Fibroblast of lung (primary cell): ENCODE measurements around the gene BIN1. TPM values are rescaled to one million over a fixed set of nuclear protein-coding genes. Genes with fewer than 3 reads are reported as not detected.

ENCODE experiments used
- DNase-seq, 2 donors: peaks; one replicate each; pipeline versions ENCODE4 v3.0.0 to v3.0.0-alpha.2; 2010; ENCODE audit warnings: low read depth in 2 of 2
- H2AFZ ChIP-seq: 2 replicates; pipeline ENCODE4 v1.5.1; 2012; ENCODE audit warnings: low read length, control low read depth, inconsistent platforms
- H3K27ac ChIP-seq: 2 replicates; pipeline ENCODE4 v1.5.1; 2011; ENCODE audit warnings: low read length, control low read depth; ENCODE audit not compliant: insufficient read depth
- H3K27me3 ChIP-seq: 2 replicates; pipeline ENCODE4 v1.5.1; 2011; ENCODE audit warnings: mild to moderate bottlenecking, low read length; ENCODE audit not compliant: control insufficient read depth, insufficient read depth
- H3K36me3 ChIP-seq: 2 replicates; pipeline ENCODE4 v1.5.1; 2011; ENCODE audit warnings: low read length; ENCODE audit not compliant: control insufficient read depth, insufficient read depth
- H3K4me1 ChIP-seq: 2 replicates; pipeline ENCODE4 v1.5.1; 2011; ENCODE audit warnings: low read length; ENCODE audit not compliant: control insufficient read depth, insufficient read depth; ENCODE audit errors: extremely low read depth
- H3K4me2 ChIP-seq: 2 replicates; pipeline ENCODE4 v1.5.1; 2011; ENCODE audit warnings: low read length, control low read depth; ENCODE audit not compliant: insufficient read depth; ENCODE audit errors: extremely low read depth
- H3K4me3 ChIP-seq, 4 experiments: fragments of 200-600 bp in 1 of 4; sonication (generic) in 1 of 4; replicated peaks in 1 of 4; 2 replicates each; pipeline ENCODE4 v1.5.1; 2011 to 2016; ENCODE audit warnings: low read length in 4 of 4, low read depth in 3 of 4, mild to moderate bottlenecking in 3 of 4, control low read depth in 2 of 4, inconsistent platforms in 1 of 4, mixed read lengths in 1 of 4; ENCODE audit not compliant: insufficient read depth in 1 of 4; ENCODE audit errors: control extremely low read depth in 1 of 4
- H3K79me2 ChIP-seq: 2 replicates; pipeline ENCODE4 v1.5.1; 2012; ENCODE audit warnings: mild to moderate bottlenecking, low read length, inconsistent platforms; ENCODE audit not compliant: control insufficient read depth, insufficient read depth
- H3K9ac ChIP-seq: 2 replicates; pipeline ENCODE4 v1.5.1; 2011; ENCODE audit warnings: mild to moderate bottlenecking, low read length, control low read depth; ENCODE audit not compliant: insufficient read depth
- H3K9me3 ChIP-seq: 2 replicates; pipeline ENCODE4 v1.5.1; 2012; ENCODE audit warnings: low read depth, low read length; ENCODE audit not compliant: control insufficient read depth, insufficient read depth
- H4K20me1 ChIP-seq: 2 replicates; pipeline ENCODE4 v1.5.1; 2011; ENCODE audit warnings: low read length; ENCODE audit not compliant: control insufficient read depth, insufficient read depth; ENCODE audit errors: extremely low read depth
- EZH2 ChIP-seq: IDR thresholded peaks from 2 replicates; pipeline ENCODE4 v1.5.1; 2012; ENCODE audit warnings: low read length, control low read depth, mild to moderate bottlenecking; ENCODE audit errors: missing control alignments
- polyA minus RNA-seq: library from RNA; depleted of rRNA, polyadenylated mRNA; stranded (reverse); fragments of >200 nt; gene quantifications from 2 replicates; pipeline ENCODE4 v1.2.3, GENCODE V29; 2011; ENCODE audit warnings: low replicate concordance
- polyA plus RNA-seq, 2 donors: library from polyadenylated mRNA; depleted of rRNA in 1 of 2; stranded (reverse) in 1 of 2; unstranded in 1 of 2; fragments of >200 nt; gene quantifications; 2 replicates each; pipeline ENCODE4 v1.2.1, GENCODE V29; 2011 to 2012; ENCODE audit warnings: missing spikeins in 1 of 2
- total RNA-seq: library from RNA; depleted of rRNA; stranded (reverse); fragments of >200 nt; gene quantifications from 2 replicates; pipeline ENCODE4 v1.2.1, GENCODE V29; 2014
- TF ChIP-seq, protein P1 (sequence below), 2 donors: IDR thresholded peaks in 1 of 2; conservative IDR thresholded peaks in 1 of 2; 1 replicate in 1 of 2; 2 replicates in 1 of 2; pipeline ENCODE4 v1.5.1; 2011 to 2012; ENCODE audit warnings: low read length in 2 of 2, control low read depth in 1 of 2, inconsistent platforms in 1 of 2, low read depth in 1 of 2, mild to moderate bottlenecking in 1 of 2

The BIN1 gene, protein sequence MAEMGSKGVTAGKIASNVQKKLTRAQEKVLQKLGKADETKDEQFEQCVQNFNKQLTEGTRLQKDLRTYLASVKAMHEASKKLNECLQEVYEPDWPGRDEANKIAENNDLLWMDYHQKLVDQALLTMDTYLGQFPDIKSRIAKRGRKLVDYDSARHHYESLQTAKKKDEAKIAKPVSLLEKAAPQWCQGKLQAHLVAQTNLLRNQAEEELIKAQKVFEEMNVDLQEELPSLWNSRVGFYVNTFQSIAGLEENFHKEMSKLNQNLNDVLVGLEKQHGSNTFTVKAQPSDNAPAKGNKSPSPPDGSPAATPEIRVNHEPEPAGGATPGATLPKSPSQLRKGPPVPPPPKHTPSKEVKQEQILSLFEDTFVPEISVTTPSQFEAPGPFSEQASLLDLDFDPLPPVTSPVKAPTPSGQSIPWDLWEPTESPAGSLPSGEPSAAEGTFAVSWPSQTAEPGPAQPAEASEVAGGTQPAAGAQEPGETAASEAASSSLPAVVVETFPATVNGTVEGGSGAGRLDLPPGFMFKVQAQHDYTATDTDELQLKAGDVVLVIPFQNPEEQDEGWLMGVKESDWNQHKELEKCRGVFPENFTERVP
- total RNA-seq (68.7 and 119 TPM in 2 replicates), polyA plus RNA-seq (17.3 and 18.8 TPM in 2 replicates), polyA minus RNA-seq (29.7 and 34.4 TPM in 2 replicates)
- polyA plus RNA-seq (2012) = 26.5 and 33.6 TPM in 2 replicates

DNA sequence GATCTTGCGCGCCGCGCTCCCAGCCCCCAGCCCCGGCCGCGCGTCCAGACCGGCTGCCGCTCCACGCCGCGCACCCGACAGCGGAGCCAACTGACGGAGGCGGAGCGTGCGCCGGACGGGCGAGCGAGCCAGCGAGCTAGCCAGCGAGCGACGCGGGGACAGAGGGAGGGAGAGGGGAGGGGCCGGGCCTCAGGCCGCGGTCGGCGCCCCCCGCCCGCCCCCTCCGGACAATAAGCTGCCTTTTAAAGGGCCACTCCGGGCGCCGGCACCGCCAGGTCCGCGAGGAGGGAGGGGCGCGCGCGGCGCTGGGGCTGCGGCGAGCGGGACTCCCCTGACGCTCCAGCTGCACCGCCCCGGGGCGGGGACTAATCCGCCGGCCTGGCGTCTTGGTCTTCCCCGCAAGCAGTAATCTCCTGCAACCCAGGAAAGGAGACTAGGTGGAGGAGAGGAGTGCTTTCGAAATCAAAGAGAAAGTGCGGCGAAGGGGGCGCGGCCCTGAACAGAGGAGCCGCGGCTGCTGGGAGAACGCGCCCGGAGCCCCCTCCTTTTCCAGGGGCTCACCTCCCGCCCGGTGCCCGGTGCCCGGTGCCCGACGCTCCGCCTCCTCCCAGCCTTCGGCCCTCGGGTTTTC lies at the start of gene BIN1:
Gene BIN1, minus strand, starts transcription at position 164 of the 631 bp plus-strand sequence. CDS start 211 bp downstream, outside the sequence.
- Histone ChIP-seq H3K36me3 (no peaks in the 10 kb centered on the region), H3K4me2 (peak within 1 kb of the TSS; percentile 87), H3K9ac (peak within 1 kb of the TSS; percentile 87), H3K9me3 (no peaks in the 10 kb centered on the region), H3K4me1 (peaks cover 9% of the 10 kb centered on the region), H3K27me3 (peaks cover 2% of the 10 kb centered on the region), H3K79me2 (peaks cover 14% of the 10 kb centered on the region), H4K20me1 (no peaks in the 10 kb centered on the region), H3K4me3 (peak within 1 kb of the TSS; percentile 81 to 91 (median 86)), H3K27ac (peak within 1 kb of the TSS; percentile 84), H2AFZ (peak within 1 kb of the TSS; percentile 51)
- DNase-seq = peak; percentile 92 to 93
- TF ChIP-seq, protein P1, sequence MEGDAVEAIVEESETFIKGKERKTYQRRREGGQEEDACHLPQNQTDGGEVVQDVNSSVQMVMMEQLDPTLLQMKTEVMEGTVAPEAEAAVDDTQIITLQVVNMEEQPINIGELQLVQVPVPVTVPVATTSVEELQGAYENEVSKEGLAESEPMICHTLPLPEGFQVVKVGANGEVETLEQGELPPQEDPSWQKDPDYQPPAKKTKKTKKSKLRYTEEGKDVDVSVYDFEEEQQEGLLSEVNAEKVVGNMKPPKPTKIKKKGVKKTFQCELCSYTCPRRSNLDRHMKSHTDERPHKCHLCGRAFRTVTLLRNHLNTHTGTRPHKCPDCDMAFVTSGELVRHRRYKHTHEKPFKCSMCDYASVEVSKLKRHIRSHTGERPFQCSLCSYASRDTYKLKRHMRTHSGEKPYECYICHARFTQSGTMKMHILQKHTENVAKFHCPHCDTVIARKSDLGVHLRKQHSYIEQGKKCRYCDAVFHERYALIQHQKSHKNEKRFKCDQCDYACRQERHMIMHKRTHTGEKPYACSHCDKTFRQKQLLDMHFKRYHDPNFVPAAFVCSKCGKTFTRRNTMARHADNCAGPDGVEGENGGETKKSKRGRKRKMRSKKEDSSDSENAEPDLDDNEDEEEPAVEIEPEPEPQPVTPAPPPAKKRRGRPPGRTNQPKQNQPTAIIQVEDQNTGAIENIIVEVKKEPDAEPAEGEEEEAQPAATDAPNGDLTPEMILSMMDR (conservative IDR thresholded peaks at IDR 0.05 in 1 of 2, IDR thresholded peaks at IDR 0.05 in 1 of 2; ENCODE audit: low read depth in 1 of 2, low read length in 2 of 2) = no peak
- TF ChIP-seq EZH2 = no peak

DNA sequence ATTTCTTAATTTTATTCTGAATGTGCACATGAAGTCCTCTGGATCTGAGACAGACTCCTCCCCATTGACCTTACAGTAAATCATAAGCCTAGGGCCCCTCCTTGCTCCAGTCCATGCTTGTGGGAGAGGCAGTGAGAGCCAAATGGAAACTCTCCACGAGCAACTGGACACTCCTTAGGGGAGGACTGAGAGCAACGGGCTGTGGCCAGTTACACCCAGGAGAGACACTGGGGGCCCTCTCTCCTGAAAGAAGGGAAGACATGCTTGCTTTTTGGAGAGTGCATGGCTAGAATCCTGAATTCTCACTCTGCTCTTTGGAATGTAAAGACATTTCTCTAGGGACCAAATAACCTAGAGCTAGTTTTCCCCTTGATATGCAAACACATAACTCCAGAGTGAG lies 49.0 kb upstream of the BIN1 start:
- H3K4me1 ChIP-seq = peaks cover 16% of the 10 kb centered on the region
- no peak overlapping the region for H3K4me3 ChIP-seq
- no peak overlapping the region for H3K27ac ChIP-seq
- peak; percentile 49 to 88 for DNase-seq
- H3K27me3 ChIP-seq = no peaks in the 10 kb centered on the region
- H3K4me2 ChIP-seq = no peak overlapping the region
- H2AFZ ChIP-seq = no peak overlapping the region
- H4K20me1 ChIP-seq = no peaks in the 10 kb centered on the region
- H3K36me3 ChIP-seq = no peaks in the 10 kb centered on the region
- no peak overlapping the region for H3K9ac ChIP-seq
- no peaks in the 10 kb centered on the region for H3K9me3 ChIP-seq
- TF ChIP-seq, protein P1 (conservative IDR thresholded peaks at IDR 0.05 in 1 of 2, IDR thresholded peaks at IDR 0.05 in 1 of 2; ENCODE audit: low read depth in 1 of 2, low read length in 2 of 2) = no peak
- TF ChIP-seq EZH2 = no peak
- H3K79me2 ChIP-seq = no peaks in the 10 kb centered on the region

DNA sequence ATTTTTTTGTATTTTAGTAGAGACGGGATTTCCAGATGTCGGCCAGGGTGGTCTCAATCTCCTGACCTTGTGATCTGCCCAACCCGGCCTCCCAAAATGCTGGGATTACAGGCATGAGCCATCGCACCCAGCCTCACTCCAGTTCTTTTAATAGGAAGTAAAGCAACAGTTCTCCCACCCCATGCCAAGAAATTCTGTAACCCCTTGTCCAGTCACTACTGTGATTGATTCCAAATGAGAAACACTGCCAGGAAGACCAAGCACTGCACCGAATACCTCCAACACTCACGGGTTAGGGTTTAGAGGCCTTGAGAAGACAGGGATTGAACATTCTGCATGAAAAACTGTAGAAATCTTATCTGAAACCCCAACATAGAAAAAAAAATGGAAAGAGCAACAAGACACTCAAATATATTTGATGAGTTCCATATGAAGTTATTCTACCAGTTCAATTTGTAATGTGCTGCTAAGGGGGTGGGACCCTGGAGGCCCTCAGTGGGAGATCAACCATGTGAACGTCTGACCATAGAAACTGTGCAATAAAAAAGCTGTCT lies 48.2 kb upstream of the BIN1 start:
- Histone ChIP-seq H3K27me3 (no peaks in the 10 kb centered on the region), H3K4me2 (no peak overlapping the region), H4K20me1 (no peaks in the 10 kb centered on the region), H3K27ac (no peak overlapping the region), H3K9me3 (no peaks in the 10 kb centered on the region), H3K4me3 (no peak overlapping the region), H3K9ac (no peak overlapping the region), H3K36me3 (no peaks in the 10 kb centered on the region), H2AFZ (no peak overlapping the region), H3K79me2 (no peaks in the 10 kb centered on the region), H3K4me1 (peaks cover 16% of the 10 kb centered on the region)
- DNase-seq = peak; percentile 79 to 87
- TF ChIP-seq, protein P1 (conservative IDR thresholded peaks at IDR 0.05 in 1 of 2, IDR thresholded peaks at IDR 0.05 in 1 of 2; ENCODE audit: low read depth in 1 of 2, low read length in 2 of 2) = no peak
- no peak for TF ChIP-seq EZH2
